Activated T-cell treated with anti-CD3 and anti-CD28 coated beads, Interleukin-2, amount 50 U/mL, for 1 hour (primary cell): ENCODE data around the gene CDK16.

ENCODE experiments used
- DNase-seq: peaks from one replicate; pipeline ENCODE4 v3.0.0-alpha.2; 2020

The CDK16 gene

DNA sequence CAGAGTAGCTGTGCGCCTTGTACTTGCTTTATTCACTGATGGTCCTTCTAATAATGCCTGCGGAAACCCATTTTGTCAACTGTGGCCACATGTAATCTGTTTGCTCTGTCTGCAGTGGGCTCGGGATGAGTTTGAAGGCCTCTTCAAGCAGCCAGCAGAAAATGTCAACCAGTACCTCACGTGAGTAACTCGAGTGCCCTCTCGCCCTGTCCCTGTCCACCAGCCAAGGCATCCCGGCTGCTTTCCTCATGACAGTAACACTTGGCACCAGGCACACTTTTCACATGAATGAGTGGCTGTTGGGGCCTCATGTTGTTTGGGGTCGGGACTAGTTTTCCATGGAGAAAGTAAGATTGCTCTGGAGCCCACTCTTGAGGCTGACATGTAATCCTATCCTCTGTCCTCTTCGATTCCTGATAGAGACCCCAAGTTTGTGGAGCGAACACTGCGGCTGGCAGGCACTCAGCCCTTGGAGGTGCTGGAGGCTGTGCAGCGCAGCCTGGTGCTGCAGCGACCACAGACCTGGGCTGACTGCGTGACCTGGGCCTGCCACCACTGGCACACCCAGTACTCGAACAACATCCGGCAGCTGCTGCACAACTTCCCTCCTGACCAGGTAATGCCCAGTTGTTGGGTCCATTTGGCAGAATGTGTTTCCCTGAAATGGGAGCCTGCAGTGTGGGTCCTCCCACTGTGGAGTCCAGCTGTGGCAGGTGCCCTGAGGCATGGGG lies 8.8 kb upstream of the CDK16 start:
- DNase-seq: no peak

DNA sequence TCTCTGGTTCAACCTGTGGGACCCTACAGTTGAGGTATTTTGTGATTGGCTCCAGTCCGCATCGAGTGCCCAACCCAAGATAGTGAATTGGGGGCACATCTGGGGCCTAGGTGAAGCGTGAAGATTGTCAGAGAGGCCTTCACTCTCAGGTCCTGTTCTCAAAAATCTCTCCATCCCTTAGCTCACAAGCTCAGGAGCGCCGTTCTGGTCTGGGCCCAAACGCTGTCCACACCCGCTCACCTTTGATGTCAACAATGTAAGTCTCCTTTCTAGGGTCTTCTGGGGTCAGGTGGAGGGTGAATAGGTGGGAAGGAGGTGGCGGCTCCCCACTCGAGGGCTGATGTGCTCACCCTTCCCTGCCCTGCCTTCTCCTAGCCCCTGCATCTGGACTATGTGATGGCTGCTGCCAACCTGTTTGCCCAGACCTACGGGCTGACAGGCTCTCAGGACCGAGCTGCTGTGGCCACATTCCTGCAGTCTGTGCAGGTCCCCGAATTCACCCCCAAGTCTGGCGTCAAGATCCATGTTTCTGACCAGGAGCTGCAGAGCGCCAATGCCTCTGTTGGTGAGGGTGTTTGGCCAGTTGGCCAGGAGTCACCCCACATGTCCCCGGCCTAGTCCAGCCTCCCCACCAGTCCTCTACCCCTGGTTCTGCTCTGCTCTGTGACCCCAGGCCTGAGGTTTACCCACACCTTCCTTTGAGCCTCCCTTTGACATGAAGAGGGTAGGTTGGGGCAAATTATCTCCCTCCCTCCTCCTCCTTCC lies 7.6 kb upstream of the CDK16 start:
- DNase-seq: no peak

DNA sequence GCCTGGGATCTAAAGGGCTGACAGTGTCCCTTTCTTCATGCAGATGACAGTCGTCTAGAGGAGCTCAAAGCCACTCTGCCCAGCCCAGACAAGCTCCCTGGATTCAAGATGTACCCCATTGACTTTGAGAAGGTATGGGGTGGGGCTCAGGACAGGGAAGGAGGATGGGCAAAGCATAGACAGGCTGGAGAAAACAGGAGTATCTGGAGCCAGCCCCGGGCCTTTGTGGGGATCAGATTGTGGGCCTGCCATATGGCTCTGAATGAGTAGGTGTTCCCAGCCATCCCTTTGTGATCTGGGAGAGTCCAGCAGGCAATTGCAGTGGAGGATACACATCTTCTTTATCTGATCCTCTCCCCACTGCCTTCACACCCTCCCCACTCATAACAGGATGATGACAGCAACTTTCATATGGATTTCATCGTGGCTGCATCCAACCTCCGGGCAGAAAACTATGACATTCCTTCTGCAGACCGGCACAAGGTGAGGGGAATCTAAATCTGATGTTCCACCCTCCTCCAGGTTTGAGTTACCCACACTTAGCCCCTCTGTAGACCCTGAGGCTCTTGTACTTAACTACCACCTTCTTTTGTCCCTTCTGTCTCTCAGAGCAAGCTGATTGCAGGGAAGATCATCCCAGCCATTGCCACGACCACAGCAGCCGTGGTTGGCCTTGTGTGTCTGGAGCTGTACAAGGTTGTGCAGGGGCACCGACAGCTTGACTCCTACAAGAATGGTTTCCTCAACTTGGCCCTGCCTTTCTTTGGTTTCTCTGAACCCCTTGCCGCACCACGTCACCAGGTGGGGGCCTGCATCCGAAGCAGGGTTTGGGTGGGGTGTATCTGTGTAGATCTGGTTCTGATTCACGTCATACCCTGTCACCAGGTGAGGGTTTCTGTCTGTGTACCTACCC lies 5.8 kb upstream of the CDK16 start:
- peak; percentile 14 for DNase-seq

DNA sequence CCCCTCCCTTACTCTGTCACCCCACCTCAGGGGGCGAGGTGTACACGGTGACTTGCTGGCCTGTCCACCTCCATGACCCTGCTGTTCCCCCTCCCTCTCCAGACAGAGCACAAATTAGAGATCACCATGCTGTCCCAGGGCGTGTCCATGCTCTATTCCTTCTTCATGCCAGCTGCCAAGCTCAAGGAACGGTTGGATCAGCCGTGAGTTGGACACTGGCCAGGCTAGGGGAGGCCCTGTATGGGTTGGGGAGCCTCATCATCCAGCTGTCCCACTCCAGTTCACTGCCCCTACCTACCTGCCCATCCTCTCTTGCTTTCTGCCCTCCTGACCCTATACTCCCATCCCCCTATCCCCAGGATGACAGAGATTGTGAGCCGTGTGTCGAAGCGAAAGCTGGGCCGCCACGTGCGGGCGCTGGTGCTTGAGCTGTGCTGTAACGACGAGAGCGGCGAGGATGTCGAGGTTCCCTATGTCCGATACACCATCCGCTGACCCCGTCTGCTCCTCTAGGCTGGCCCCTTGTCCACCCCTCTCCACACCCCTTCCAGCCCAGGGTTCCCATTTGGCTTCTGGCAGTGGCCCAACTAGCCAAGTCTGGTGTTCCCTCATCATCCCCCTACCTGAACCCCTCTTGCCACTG lies 3.9 kb upstream of the CDK16 start:
- DNase-seq: peak; percentile 17

DNA sequence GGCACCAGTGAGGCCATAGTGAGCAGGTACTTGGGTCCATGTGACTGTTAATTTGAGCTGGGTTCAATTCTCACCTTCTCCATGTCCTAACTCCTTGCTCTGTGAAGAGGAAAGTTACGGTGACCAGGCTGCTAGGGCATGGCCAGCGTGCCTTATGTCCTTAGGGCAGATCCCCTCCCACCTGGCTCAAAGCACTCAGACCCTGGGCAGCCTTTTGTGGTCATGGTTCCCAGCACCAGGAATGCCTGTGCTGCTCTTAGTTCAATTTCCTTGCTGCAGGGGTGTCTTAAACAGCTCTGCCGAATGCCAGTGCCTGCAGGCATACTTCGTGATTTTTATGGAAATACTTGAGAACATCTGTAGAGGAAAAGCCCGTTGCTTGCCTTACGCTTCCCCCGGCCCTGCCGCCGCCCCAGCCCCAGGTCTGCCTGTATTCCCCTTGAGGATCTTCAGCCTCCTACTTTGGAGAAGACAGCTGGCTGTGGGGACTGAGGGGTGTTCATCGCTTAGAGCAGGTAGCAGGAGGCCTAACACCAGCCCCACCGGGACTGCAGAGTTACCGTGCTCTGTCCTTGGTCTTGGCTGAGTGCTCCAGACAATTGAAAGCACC lies 3.1 kb upstream of the CDK16 start:
- DNase-seq: peak; percentile 17

DNA sequence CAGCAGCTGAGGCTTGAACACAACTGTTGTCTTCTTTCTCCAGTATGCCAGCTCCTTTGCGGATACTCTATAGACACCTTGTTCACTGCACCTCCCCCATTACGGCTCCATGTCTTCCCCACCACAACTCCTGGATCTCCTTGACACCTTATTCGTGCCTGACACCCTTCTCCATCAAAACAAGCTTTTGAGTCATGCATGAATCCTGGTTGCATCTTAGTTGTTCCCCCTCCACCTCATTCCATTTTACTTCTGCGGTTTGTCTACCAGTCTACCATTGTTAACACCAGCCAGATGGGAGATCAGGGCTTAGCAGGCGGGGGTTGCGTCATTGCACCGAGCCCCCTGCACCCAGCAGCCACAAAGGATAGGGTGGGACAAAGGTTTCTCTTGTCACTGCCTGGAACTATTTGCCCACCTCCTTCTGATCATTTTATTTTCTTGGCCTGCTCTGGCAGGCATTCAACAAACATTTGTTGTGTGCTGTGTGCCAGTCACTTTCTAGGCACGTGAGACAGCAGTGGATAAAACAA lies 2.0 kb upstream of the CDK16 start:
- DNase-seq: no peak

DNA sequence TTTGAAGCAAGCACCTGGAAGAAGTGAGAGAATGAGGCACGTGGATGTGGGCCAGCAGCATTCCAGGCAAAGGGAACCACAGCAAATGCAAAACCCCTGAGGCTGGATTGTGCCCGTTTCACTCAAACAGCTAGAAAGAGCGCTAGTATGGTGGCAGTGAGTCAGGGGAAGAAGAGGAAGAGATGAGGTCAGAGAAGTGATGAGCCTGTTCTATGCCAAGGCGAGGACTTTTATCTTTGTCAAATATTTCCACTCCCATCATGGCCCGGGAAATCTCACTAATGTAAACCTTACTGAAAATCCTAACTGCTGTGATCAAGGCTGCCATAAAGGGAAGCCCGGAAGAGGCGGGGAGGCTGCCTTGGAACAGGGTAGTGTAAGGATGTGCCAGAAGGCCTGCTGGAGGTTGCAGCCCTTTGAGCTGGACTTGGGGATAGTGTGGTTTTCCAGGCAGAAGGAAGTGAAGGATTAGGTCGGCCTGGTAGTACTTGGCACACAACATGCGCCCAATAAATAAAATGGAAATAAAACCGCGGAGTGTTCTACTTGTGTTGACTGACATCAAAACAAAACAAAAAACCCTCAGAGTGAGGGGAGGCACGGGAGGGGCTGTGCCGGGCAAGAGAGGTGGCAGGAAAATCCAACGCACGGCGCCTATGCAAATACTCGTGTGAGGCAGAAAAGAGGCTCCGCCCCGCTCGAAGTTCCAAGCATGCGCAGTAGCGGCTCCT lies 1.2 kb upstream of the CDK16 start:
- no peak for DNase-seq

DNA sequence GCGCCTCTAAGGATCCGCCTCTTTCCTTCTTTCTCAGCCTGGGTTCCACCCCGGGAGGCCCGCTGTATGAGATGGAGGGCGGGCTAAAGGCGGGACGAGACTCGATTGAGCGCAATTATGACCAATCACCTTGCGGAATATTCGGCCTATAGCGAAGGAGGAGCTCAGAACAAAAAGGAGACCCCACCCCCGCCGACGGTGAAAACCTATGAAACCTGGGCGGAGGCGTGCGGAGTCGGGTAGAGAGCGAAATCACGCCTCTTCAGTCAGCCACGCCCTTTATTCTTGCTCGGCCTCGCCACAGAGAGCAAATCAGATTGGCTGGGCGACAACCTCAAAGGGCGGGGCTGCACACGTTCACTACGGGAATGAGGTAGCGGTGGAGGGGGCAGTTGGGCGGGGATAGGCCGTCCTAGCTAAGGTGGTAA lies 615 bp upstream of the CDK16 start:
- peak; percentile 97 for DNase-seq

DNA sequence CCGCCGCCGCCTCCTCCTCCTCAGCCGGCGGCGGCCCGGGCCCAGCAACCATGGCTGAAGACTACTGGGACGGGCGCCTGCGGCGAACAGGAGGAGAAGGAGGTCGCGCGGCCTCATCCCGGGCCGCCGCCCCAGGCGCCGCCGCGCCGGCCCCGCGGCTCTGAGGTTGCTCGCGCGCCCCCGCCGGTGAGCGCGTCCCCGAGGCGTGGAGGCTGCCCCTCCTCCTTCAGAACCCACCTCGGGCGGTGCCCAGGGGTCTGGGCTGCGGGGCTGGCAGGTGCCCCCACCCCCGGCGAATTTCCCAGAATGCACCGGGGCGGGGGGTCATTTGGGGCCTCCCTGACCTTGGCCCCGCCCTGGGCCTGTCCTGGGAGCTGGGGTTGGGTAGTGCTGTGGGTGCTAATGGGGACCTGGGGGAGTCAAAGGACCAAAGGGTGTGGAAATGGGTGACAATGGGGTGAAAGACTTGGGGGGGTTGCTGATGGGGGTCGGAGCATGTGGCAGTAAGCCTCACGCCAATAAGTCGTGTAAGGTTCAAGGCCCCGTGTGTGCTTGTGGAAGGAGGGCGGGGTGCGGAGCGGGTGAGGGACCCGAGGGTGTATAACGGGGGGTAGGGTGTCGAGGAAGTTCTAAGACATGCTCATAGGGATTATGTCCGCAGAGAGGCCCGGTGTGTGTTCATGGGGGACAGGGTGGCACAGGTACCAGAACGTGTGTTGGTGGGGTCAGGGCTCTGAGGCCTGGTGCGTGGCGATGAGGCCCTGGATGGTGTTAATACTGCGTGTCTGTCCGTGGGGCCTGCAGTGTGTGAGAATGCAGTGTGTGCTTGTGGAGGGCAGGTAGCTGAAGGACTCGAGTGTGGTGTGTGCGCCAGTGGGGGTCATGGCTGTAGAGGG lies 687 bp downstream of the CDK16 start:
- peak; percentile 63 for DNase-seq

DNA sequence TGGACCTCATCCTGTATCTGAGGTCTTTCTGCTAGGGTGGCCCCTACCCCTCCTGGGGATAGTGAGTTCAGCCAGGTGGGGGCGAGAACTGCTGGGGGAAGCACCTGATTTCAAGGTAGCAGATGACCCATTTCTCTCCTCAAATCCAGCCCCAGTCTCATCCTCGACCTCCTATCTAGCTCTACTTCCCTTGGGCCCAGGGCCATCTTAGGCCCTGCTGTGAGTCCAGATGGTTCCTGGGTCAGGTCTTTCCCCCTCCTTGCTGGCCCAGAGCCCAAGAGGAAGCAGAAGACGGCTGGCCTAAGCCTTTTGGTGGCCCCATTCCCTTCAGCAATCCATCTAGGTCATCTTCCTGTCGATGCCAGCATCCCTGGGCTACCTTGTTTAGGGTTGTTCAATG lies 3.3 kb downstream of the CDK16 start:
- peak; percentile 10 for DNase-seq

DNA sequence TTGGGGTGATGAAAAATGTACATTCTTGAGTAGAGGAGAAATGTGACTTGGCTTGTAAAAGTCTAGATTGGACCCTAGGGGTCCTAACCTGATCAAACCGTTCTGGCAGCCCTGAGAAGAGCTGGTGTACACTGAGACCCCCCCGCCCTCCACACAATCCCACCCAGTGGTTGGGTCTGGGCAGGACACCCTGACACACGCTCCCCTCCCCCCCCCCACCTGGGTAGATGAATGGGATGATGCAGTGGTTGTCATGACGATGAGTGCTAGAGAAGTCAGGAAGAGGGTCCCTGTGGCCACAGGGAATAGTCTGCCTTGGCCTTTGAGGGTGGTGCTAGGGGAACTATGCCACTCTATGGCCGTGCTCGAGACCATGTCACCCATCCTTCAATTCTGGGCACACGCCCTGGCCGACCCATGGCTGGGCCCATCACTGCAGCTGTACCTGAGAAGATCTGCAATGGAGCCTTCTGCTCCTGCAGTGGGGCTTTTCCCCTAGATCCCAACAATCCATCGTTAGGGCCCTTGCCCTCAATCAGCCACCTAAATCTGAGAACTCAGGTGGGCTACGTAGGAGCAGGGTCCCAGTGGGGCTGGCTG lies 4.4 kb downstream of the CDK16 start:
- DNase-seq: peak; percentile 13

DNA sequence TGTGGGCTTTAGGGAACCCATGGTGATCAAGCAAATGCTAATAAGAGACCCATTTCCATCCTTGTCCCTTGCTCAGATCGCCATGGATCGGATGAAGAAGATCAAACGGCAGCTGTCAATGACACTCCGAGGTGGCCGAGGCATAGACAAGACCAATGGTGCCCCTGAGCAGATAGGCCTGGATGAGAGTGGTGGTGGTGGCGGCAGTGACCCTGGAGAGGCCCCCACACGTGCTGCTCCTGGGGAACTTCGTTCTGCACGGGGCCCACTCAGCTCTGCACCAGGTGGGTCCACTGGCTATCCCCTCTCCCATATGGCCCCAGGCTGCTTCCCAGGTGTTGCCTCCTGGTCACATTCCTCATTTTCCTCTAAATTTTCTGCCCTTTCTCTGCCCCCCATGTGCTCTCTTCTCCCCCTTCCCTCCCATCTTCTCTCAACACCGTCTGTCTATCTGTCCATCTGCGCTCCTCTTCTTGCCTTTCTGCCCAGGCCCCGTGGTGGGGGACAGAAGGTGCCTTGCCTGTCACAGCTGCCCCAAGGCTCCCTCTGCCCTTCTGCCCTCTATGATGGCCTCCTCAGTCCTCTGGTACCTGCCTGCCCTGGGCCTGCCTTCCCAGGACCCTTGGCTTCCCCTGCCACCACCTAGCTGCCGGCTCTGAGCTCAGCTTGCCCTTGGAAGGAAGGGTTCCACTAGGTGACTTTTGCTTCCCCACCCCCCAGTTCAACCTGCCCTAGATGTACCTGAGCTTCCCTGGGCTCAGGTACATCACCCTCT lies 5.2 kb downstream of the CDK16 start:
- DNase-seq: peak; percentile 14

DNA sequence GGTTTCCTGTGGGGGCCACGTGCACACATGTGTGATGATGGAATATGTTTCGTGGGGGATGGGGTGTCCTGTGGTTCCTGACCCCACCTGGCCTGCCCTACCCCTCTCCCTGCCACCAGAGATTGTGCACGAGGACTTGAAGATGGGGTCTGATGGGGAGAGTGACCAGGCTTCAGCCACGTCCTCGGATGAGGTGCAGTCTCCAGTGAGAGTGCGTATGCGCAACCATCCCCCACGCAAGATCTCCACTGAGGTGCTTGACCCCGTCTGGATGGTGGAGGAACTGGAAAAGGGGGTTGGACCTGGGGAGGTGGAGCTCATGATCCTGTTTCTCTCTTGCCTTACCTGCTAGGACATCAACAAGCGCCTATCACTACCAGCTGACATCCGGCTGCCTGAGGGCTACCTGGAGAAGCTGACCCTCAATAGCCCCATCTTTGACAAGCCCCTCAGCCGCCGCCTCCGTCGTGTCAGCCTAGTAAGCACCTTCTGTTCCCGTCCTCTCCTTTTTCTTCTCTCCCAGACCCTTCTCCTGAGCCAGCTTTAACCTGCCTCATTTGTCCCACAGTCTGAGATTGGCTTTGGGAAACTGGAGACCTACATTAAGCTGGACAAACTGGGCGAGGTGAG lies 5.9 kb downstream of the CDK16 start:
- peak; percentile 14 for DNase-seq

DNA sequence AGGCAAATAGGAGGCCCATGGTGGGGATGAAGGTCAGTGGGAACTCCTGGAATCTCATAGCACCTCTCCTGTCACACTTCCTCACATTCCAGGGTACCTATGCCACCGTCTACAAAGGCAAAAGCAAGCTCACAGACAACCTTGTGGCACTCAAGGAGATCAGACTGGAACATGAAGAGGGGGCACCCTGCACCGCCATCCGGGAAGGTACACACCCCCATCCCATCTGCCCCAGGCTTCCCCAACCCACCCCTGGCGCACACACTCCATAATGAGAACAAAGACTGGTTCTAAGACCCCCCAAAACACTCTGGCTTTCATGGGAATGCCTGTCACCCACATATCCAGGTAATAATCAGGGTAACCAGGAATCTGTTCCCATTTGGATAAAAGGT lies 6.4 kb downstream of the CDK16 start:
- DNase-seq: no peak

DNA sequence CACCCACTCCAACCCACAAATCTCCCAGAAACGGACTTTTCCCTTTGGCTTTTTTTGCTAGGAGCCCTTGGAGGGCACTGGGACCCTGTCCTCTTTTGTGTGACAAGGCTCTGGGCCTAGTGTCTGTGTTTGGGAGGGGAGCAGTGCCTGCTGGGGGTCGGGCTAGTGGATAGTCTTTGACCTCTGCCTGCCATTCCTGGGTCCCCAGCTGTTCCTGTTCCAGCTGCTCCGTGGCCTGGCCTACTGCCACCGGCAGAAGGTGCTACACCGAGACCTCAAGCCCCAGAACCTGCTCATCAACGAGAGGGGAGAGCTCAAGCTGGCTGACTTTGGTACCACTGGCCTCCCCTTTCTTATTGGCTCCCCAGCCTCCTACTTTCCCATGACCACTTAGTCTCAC lies 7.6 kb downstream of the CDK16 start:
- DNase-seq: peak; percentile 1

DNA sequence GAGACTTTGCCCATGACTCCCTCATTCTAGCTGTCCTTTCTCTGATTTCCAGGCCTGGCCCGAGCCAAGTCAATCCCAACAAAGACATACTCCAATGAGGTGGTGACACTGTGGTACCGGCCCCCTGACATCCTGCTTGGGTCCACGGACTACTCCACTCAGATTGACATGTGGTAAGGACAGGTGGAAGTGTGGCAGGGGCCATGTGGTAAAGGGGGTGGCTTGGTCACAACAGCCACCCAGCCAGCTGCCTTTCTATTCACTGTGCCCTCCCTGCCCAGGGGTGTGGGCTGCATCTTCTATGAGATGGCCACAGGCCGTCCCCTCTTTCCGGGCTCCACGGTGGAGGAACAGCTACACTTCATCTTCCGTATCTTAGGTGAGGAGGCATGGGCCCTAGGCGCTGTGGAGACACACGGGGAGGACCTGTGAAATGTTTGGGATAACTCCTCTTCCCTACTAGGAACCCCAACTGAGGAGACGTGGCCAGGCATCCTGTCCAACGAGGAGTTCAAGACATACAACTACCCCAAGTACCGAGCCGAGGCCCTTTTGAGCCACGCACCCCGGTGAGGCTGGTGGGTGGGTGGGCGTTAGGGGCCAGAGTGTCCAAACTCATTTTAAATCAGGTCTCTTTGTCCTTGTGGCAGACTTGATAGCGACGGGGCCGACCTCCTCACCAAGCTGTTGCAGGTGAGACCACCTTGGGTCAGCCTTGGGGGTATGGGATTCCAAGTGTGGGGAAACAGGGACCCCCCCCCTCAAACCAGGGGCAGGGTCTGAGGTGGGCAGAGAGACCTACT lies 8.3 kb downstream of the CDK16 start:
- DNase-seq: peak; percentile 15

DNA sequence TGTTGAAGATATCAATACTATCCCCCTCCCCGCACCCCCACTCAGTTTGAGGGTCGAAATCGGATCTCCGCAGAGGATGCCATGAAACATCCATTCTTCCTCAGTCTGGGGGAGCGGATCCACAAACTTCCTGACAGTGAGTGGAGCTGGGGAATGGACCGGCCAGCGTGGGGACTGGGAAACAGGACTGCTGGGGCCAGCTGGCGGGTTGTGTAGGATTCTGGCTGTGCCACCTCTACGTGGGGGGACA lies 8.8 kb downstream of the CDK16 start:
- peak; percentile 1 for DNase-seq
